CD4-positive, alpha-beta T cell treated with Interferon alpha-2 for 1 hour (primary cell): Measurements from ENCODE around the gene NPAT.
A peak's percentile ranks its signal among the peaks of the same experiment; 100 is the strongest.

ENCODE experiments used
- DNase-seq, 2 donors: peaks; one replicate each; pipeline ENCODE4 v3.0.0-alpha.2; 2020 to 2022

Gene NPAT

GRCh38 chr11:108222574-108223347, at the start of gene NPAT, which contains the start of gene ATM:
NPAT (minus strand) TSS chr11:108222638; CDS start chr11:108222536, 102 bp downstream.
ATM (plus strand) TSS chr11:108223067; CDS start chr11:108227625, 4,558 bp downstream.
- peak; percentile 99 to 100 for DNase-seq

- no peak for DNase-seq
Observed at GRCh38 chr11:108269583-108269982, 47.1 kb upstream of the NPAT start.

- DNase-seq: no peak
Observed at GRCh38 chr11:108253176-108253575, 30.7 kb upstream of the NPAT start.

GRCh38 chr11:108246885-108247284, 24.4 kb upstream of the NPAT start:
- no peak for DNase-seq

GRCh38 chr11:108246308-108246707, 23.9 kb upstream of the NPAT start:
- no peak for DNase-seq

- DNase-seq: no peak
Observed at GRCh38 chr11:108242422-108242821, 20.0 kb upstream of the NPAT start.

- peak; percentile 25 to 59 for DNase-seq
Observed at GRCh38 chr11:108241330-108242037, 19.0 kb upstream of the NPAT start.

GRCh38 chr11:108239076-108239475, 16.6 kb upstream of the NPAT start:
- DNase-seq: peak in 1 of 2 donors; percentile 54

- DNase-seq: peak in 1 of 2 donors; percentile 61
Observed at GRCh38 chr11:108237058-108237481, 14.6 kb upstream of the NPAT start.

GRCh38 chr11:108235633-108236032, 13.2 kb upstream of the NPAT start:
- peak in 1 of 2 donors; percentile 28 for DNase-seq

- no peak for DNase-seq
Observed at GRCh38 chr11:108235192-108235591, 12.8 kb upstream of the NPAT start.

- DNase-seq: no peak
Observed at GRCh38 chr11:108233277-108233945, 11.0 kb upstream of the NPAT start.

- no peak for DNase-seq
Observed at GRCh38 chr11:108228251-108228650, 5.8 kb upstream of the NPAT start.

- DNase-seq: peak in 1 of 2 donors; percentile 32
Observed at GRCh38 chr11:108226036-108226435, 3.6 kb upstream of the NPAT start.

GRCh38 chr11:108224911-108225786, 2.7 kb upstream of the NPAT start:
- DNase-seq: peak; percentile 57 to 85

GRCh38 chr11:108224366-108224765, 1.9 kb upstream of the NPAT start:
- peak in 1 of 2 donors; percentile 38 for DNase-seq

- peak in 1 of 2 donors; percentile 68 for DNase-seq
Observed at GRCh38 chr11:108223348-108224149, 1.1 kb upstream of the NPAT start.

GRCh38 chr11:108221911-108222573, 396 bp downstream of the NPAT start:
- DNase-seq: peak; percentile 33 to 64

GRCh38 chr11:108221371-108221770, 1.1 kb downstream of the NPAT start:
- peak in 1 of 2 donors; percentile 29 for DNase-seq

- peak in 1 of 2 donors; percentile 28 for DNase-seq
Observed at GRCh38 chr11:108220721-108221336, 1.6 kb downstream of the NPAT start.
